Endothelial cell of umbilical vein (primary cell): ENCODE results near the gene ZNF644. TPM values are rescaled to one million over a fixed set of nuclear protein-coding genes. Genes with fewer than 3 reads are reported as not detected.

Source experiments
- BruUV-seq: library from RNA; stranded (reverse); fragments of 400-500 nt; replicated peaks from 2 replicates; lab custom pipeline; 2021; lab: Mats Ljungman, UMichigan
- CTCF ChIA-PET: fragments of 300-600, 350-600 bp; sonication (Branson Sonifier 250); formaldehyde crosslinking; loops from one replicate; lab custom pipeline; 2021; ENCODE audit warnings: antibody characterized with exemption, inconsistent platforms; lab: Charles Lee
- POLR2A ChIA-PET: fragments of 300-600, 350-600 bp; sonication (Branson Sonifier 250); formaldehyde crosslinking; loops from one replicate; lab custom pipeline; 2021; ENCODE audit warnings: antibody characterized with exemption, inconsistent platforms; lab: Charles Lee
- DNase-seq: peaks from one replicate; pipeline ENCODE4 v3.0.0-alpha.2; 2011; ENCODE audit warnings: low read depth, low spot score
- FAIRE-seq: peaks from 2 replicates; lab custom pipeline; 2011; peaks lifted over from hg19 to GRCh38; lab: Jason Lieb, UNC
- H2AFZ ChIP-seq: 2 replicates; pipeline ENCODE4 v1.6.0; 2012; ENCODE audit warnings: low read depth, low read length, control low read depth, inconsistent platforms
- H3K27ac ChIP-seq: 2 replicates; pipeline ENCODE4 v1.5.1; 2011; ENCODE audit warnings: low read depth, mild to moderate bottlenecking, control low read depth, low read length, moderate library complexity; ENCODE audit not compliant: insufficient read depth
- H3K27me3 ChIP-seq, 2 experiments: 2 replicates each; pipeline versions ENCODE4 v1.6.0 to v1.6.1; 2011; ENCODE audit warnings: low read length in 2 of 2, mixed read lengths in 1 of 2; ENCODE audit not compliant: control insufficient read depth in 2 of 2, insufficient read depth in 2 of 2
- H3K36me3 ChIP-seq, 2 experiments: 2 replicates in 1 of 2; 3 replicates in 1 of 2; pipeline ENCODE4 v1.5.1; 2011; ENCODE audit warnings: low read length in 2 of 2, mild to moderate bottlenecking in 1 of 2, moderate library complexity in 1 of 2; ENCODE audit not compliant: control insufficient read depth in 2 of 2, insufficient read depth in 2 of 2; ENCODE audit errors: extremely low read depth in 1 of 2
- H3K4me1 ChIP-seq: 3 replicates; pipeline ENCODE4 v1.5.1; 2011; ENCODE audit warnings: mild to moderate bottlenecking, low read length; ENCODE audit not compliant: control insufficient read depth, insufficient read depth; ENCODE audit errors: extremely low read depth
- H3K4me2 ChIP-seq: 2 replicates; pipeline ENCODE4 v1.6.1; 2011; ENCODE audit warnings: low read length, control low read depth, mixed read lengths; ENCODE audit not compliant: insufficient read depth
- H3K4me3 ChIP-seq, 3 experiments: fragments of 200-600 bp in 1 of 3; sonication (generic), shearing (Covaris generic) in 1 of 3; replicated peaks in 1 of 3; 2 replicates each; pipeline ENCODE4 v1.5.1; 2011 to 2016; ENCODE audit warnings: control low read depth in 3 of 3, low read length in 3 of 3, mild to moderate bottlenecking in 2 of 3, inconsistent platforms in 1 of 3, low read depth in 1 of 3, moderate library complexity in 1 of 3; ENCODE audit not compliant: insufficient read depth in 1 of 3
- H3K79me2 ChIP-seq: 2 replicates; pipeline ENCODE4 v1.6.0; 2012; ENCODE audit warnings: low read length, inconsistent platforms; ENCODE audit not compliant: control insufficient read depth, insufficient read depth
- H3K9ac ChIP-seq: replicated peaks from 2 replicates; pipeline ENCODE3; 2011; ENCODE audit warnings: low read length, control low read depth; ENCODE audit not compliant: insufficient read depth; ENCODE audit errors: extremely low read depth
- H3K9me1 ChIP-seq: replicated peaks from 3 replicates; pipeline ENCODE4 v1.6.0; 2011; ENCODE audit warnings: mild to moderate bottlenecking, low read length; ENCODE audit not compliant: control insufficient read depth, insufficient read depth; ENCODE audit errors: extremely low read depth
- H3K9me3 ChIP-seq: replicated peaks from 2 replicates; pipeline ENCODE4 v1.5.1; 2012; ENCODE audit warnings: low read length, inconsistent platforms; ENCODE audit not compliant: control insufficient read depth, insufficient read depth
- H4K20me1 ChIP-seq: replicated peaks from 2 replicates; pipeline ENCODE3; 2011; ENCODE audit warnings: mild to moderate bottlenecking, low read length; ENCODE audit not compliant: control insufficient read depth, insufficient read depth; ENCODE audit errors: extremely low read depth
- EZH2 ChIP-seq: IDR thresholded peaks from 2 replicates; pipeline ENCODE4 v1.6.1; 2012; ENCODE audit warnings: borderline replicate concordance, low read depth, mild to moderate bottlenecking, moderate library complexity, low read length, inconsistent platforms; ENCODE audit not compliant: severe bottlenecking
- FOS ChIP-seq: IDR thresholded peaks from 2 replicates; pipeline ENCODE4 v1.6.1; 2011; ENCODE audit warnings: mild to moderate bottlenecking, low read length, moderate library complexity, borderline replicate concordance; ENCODE audit not compliant: insufficient read depth
- GATA2 ChIP-seq: IDR thresholded peaks from 2 replicates; pipeline ENCODE4 v1.7.0; 2011; ENCODE audit warnings: low read depth, mild to moderate bottlenecking, moderate library complexity, mixed read lengths, low read length; ENCODE audit not compliant: insufficient read length, insufficient read depth
- JUN ChIP-seq: IDR thresholded peaks from 2 replicates; pipeline ENCODE4 v1.6.1; 2011; ENCODE audit warnings: borderline replicate concordance, low read depth; ENCODE audit not compliant: insufficient read length, insufficient read depth
- MYC ChIP-seq: IDR thresholded peaks from one replicate; pipeline ENCODE4 v1.6.1; 2011; ENCODE audit warnings: mild to moderate bottlenecking, low read depth, low read length
- POLR2A ChIP-seq: IDR thresholded peaks from 2 replicates; pipeline ENCODE4 v1.6.1; 2012; ENCODE audit warnings: low read depth, mild to moderate bottlenecking, control low read depth, low read length
- POLR2AphosphoS5 ChIP-seq: IDR thresholded peaks from 2 replicates; pipeline ENCODE4 v1.6.1; 2012; ENCODE audit warnings: low read depth, mild to moderate bottlenecking, control low read depth, low read length, moderate library complexity; ENCODE audit not compliant: insufficient read depth
- dilution Hi-C: fragments of 300-500 bp; cut with MboI; formaldehyde crosslinking; loops from one replicate; pipeline ENCODE4 v1.15.0; 2019; ENCODE audit warnings: low sequenced_read_pairs; ENCODE audit not compliant: extremely low pct_ligation_motif_present
- intact Hi-C: fragments of 100-400 bp; cut with micrococcal nuclease; formaldehyde crosslinking; loops from one replicate; pipeline ENCODE4 v1.10.0; 2022
- polyA plus RNA-seq, 4 experiments: library from polyadenylated mRNA; depleted of rRNA in 3 of 4; stranded (reverse) in 3 of 4; unstranded in 1 of 4; fragments of >200 nt; gene quantifications; 2 replicates each; pipeline versions ENCODE4 v1.2.1 to v1.2.3, GENCODE V29; 2011 to 2012; ENCODE audit warnings: missing spikeins in 1 of 4
- total RNA-seq: library from RNA; stranded (reverse); gene quantifications from 2 replicates; pipeline ENCODE4 v1.2.3, GENCODE V29; 2021
- TF ChIP-seq, protein P1 (sequence below), 2 donors: IDR thresholded peaks; 1 replicate in 1 of 2; 2 replicates in 1 of 2; pipeline ENCODE4 v1.5.1; 2011; ENCODE audit warnings: low read length in 2 of 2, mild to moderate bottlenecking in 2 of 2, moderate library complexity in 2 of 2, control low read depth in 1 of 2, inconsistent platforms in 1 of 2, low read depth in 1 of 2; ENCODE audit not compliant: insufficient read depth in 1 of 2; ENCODE audit errors: extremely low read depth in 1 of 2
- TF ChIP-seq, protein P2 (sequence below): IDR thresholded peaks from 2 replicates; pipeline ENCODE4 v1.6.1; 2011; ENCODE audit not compliant: insufficient read depth, insufficient read length

Gene ZNF644
- total and polyA plus RNA-seq, 2 donors (not counting 3 experiments of a cell fraction or from before 2014, with no cell fraction given): 7.2 to 47.0 TPM

DNA sequence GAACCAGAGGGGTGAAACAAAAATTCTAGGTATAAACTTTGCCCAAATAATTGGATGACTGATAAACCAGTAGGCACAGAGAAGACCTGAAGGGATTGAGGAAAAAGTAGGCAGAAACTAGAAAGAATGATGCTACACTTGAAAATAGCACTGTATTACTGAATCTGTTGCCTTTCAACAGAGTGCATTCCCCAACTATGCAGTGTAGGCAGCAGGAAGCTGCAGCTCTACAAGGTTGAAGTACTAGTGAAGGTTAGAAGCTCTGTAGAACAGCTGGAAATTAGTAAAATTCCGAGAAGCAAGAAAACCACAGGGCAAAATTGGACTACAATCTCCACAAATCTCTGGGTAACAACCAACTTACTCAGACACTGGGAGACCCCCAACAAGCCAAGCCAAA lies 27.4 kb downstream of the ZNF644 start:
- no TSS peak for BruUV-seq
- TF ChIP-seq POLR2AphosphoS5 (no peak), EZH2 (no peak), MYC (no peak), JUN (no peak), GATA2 (no peak), FOS (no peak), POLR2A (no peak)
- TF ChIP-seq, protein P1, sequence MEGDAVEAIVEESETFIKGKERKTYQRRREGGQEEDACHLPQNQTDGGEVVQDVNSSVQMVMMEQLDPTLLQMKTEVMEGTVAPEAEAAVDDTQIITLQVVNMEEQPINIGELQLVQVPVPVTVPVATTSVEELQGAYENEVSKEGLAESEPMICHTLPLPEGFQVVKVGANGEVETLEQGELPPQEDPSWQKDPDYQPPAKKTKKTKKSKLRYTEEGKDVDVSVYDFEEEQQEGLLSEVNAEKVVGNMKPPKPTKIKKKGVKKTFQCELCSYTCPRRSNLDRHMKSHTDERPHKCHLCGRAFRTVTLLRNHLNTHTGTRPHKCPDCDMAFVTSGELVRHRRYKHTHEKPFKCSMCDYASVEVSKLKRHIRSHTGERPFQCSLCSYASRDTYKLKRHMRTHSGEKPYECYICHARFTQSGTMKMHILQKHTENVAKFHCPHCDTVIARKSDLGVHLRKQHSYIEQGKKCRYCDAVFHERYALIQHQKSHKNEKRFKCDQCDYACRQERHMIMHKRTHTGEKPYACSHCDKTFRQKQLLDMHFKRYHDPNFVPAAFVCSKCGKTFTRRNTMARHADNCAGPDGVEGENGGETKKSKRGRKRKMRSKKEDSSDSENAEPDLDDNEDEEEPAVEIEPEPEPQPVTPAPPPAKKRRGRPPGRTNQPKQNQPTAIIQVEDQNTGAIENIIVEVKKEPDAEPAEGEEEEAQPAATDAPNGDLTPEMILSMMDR (IDR thresholded peaks at IDR 0.05; ENCODE audit: extremely low read depth in 1 of 2, insufficient read depth in 1 of 2, low read depth in 1 of 2, low read length in 2 of 2): no peak
- TF ChIP-seq, protein P2, sequence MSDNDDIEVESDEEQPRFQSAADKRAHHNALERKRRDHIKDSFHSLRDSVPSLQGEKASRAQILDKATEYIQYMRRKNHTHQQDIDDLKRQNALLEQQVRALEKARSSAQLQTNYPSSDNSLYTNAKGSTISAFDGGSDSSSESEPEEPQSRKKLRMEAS: no peak
- Histone ChIP-seq H3K79me2 (peaks cover 91% of the 10 kb centered on the region), H3K4me2 (no peak overlapping the region), H3K27me3 (no peaks in the 10 kb centered on the region), H3K9me1 (no peaks in the 10 kb centered on the region), H3K9ac (no peak overlapping the region), H3K4me1 (no peaks in the 10 kb centered on the region), H2AFZ (no peak overlapping the region), H3K4me3 (no peak overlapping the region), H3K27ac (no peak overlapping the region), H3K36me3 (no peaks in the 10 kb centered on the region), H4K20me1 (peaks cover 8% of the 10 kb centered on the region), H3K9me3 (no peaks in the 10 kb centered on the region)
- FAIRE-seq: no peak
- ChIA-PET CTCF (no interaction called here), POLR2A (no interaction called here)
- intact Hi-C loops: no loop called here
- dilution Hi-C loops: no loop called here
- DNase-seq: no peak
